HG03342 (cell line): ENCODE data around the gene HRH3.

Experiments
- ATAC-seq: cut with Tn5 transposase; IDR thresholded peaks from one replicate; pipeline ENCODE4 v1.9.1; 2021; ENCODE audit warnings: mild to moderate bottlenecking, moderate library complexity; ENCODE audit not compliant: unreplicated experiment

Gene HRH3

GRCh38 chr20:62181808-62182207 lies 38.3 kb downstream of the HRH3 start:
- ATAC-seq, result no peak

- ATAC-seq, result no peak
Observed at GRCh38 chr20:62179162-62179504, 40.9 kb downstream of the HRH3 start.

GRCh38 chr20:62178316-62179161 lies 41.5 kb downstream of the HRH3 start:
- no peak for ATAC-seq

- ATAC-seq, result no peak
Observed at GRCh38 chr20:62177307-62177706, 42.8 kb downstream of the HRH3 start.

GRCh38 chr20:62176866-62177265 lies 43.2 kb downstream of the HRH3 start:
- no peak for ATAC-seq

- ATAC-seq, result no peak
Observed at GRCh38 chr20:62175711-62176110, 44.4 kb downstream of the HRH3 start.

- no peak for ATAC-seq
Observed at GRCh38 chr20:62174870-62175624, 45.0 kb downstream of the HRH3 start.

- no peak for ATAC-seq
Observed at GRCh38 chr20:62174021-62174804, 45.9 kb downstream of the HRH3 start.

GRCh38 chr20:62172666-62173065 lies 47.4 kb downstream of the HRH3 start:
- ATAC-seq, result no peak

- ATAC-seq, result no peak
Observed at GRCh38 chr20:62171245-62171644, 48.8 kb downstream of the HRH3 start.

- ATAC-seq, result no peak
Observed at GRCh38 chr20:62170536-62170935, 49.5 kb downstream of the HRH3 start.

GRCh38 chr20:62168890-62169435 lies 51.1 kb downstream of the HRH3 start:
- no peak for ATAC-seq

GRCh38 chr20:62168061-62168460 lies 52.0 kb downstream of the HRH3 start:
- no peak for ATAC-seq

GRCh38 chr20:62167474-62167873 lies 52.6 kb downstream of the HRH3 start:
- ATAC-seq, result no peak

- no peak for ATAC-seq
Observed at GRCh38 chr20:62165762-62166399, 54.2 kb downstream of the HRH3 start.
